HG03442 (cell line): ENCODE measurements around the gene CYS1.

Experiments used
- ATAC-seq: cut with Tn5 transposase; IDR thresholded peaks from one replicate; pipeline ENCODE4 v1.9.1; 2021; ENCODE audit warnings: mild to moderate bottlenecking, moderate library complexity; ENCODE audit not compliant: unreplicated experiment

The CYS1 gene

DNA sequence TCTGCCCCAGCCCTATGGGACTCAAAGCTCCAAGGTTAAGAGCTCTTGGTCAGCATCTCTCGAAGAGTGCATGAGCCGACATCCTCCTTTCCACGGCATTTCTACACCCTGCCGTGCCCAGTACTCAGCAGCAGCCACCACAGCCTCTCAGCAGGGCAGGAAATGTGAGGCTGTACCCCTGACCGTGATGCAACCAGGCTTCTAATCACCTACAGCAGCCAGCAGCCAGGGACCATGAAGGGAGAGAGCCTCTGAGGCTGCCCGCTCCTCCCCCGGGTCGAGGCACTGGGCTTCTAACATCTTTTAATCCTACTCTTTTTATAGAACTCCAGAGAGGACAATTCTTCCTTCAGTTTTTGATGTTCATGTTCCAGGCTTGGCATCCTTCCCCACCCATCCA, 6.5 kb downstream of the CYS1 start:
- no peak for ATAC-seq

DNA sequence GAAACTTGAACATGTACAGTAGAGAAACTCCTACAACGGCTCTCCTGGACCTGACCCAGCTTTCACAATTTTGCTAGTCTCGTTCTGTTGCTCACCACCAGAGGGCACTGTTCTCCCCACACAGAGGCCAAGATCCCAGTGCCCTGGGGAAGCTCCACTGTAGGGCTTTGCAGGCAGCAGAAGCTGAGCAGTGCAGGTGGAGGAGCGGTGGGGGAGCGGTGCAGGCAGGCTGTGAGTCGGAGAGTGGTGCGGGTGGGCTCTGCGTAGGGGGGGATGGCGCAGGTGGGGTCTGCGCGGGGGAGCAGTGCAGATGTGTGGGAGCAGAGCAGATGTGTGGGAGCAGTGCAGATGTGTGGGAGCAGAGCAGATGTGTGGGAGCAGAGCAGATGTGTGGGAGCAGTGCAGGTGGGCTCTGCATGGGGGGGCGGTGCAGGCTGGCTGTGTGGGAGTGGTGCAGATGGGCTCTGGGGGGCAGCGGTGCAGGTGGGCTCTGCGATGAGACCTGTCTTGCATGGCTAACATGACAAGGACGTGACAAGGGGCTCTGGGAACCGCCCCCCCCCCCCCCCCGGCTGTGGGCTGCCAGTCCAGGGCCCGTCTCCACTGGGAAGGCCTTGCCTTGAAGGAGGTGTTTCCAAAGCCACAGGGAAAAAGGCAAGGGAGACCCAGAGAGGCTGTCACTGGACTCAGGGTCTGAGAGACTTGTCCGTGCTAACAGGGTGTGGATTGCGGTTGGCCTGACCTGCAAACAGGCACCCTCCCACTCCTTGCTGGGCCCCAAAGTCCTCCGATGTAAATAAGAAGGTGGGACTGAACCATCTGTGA, 7.3 kb downstream of the CYS1 start:
- ATAC-seq = peak; percentile 69

DNA sequence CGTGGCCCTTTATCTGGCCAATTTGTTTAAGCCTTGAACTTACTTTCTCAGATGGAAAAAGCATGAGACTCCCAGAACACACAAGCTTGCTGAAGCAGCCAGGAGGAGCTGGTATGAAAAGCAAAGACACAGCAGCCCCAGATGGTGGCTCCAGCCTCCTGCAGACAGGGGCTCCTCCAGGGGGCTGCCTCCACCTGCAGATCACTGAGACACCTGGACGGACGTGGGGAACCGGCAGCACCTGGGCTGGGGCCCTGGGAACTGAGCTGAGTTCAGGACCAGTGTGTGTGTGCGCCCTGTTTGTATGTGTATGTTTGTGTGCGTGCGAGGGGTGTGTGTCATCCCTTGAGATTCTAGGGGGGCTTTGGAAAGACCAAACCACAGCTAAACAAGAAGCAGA, 8.6 kb downstream of the CYS1 start:
- no peak for ATAC-seq

DNA sequence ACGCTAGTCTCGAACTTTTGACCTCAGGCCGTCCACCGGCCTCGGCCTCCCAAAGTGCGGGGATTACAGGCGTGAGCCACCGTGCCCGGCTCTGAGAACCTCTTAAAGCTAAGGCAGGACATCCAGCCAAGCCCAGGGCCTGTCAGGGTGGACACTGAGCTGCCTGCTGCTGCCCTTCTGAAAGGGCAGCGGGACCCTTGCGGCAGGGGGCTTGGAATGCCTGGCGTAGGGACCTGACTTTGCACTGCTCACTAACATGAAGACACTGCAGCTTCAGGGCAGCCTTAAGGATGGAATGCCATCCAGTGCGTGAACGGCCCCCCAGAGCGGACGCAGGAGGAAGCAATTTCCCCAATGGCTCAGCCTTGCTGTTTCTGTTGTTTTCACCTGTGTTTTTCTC, 9.0 kb downstream of the CYS1 start:
- no peak for ATAC-seq

DNA sequence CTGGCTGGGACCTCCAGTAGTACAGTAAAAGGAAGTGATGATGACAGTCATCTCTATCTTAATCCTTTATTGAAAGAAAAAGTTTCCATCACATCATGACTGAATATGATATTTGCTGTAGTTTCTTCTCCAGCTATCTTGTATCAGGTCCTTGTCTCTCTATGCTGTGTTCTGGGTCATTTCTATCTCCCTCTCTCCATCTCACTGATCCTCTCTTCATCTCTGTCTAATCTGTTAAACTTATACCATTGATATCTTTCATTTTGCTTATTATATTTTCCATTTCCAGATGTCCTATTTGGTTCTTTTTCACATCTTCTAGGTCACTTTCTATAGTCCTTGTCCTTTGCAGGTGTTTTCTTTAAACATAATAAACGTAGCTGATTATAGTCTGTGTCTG, 12.3 kb downstream of the CYS1 start:
- no peak for ATAC-seq

DNA sequence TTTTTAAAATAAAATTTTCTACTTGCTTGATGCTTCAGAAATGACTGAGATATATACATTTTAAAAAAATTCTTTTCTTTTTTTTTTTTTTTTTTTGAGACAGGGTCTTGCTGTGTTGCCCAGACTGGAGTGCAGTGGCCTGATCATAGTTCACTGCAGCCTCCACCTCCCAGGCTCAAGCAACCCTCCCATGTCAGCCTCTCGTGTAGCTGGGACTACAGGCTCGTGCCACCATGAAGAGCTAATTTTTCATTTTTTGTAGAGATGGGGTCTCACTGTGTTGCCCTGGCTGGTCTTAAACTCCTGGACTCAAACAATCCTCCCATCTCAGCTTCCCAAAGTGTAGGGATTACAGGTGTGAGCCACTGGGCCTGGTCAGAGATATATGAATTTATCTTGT, 12.9 kb downstream of the CYS1 start:
- ATAC-seq = no peak

DNA sequence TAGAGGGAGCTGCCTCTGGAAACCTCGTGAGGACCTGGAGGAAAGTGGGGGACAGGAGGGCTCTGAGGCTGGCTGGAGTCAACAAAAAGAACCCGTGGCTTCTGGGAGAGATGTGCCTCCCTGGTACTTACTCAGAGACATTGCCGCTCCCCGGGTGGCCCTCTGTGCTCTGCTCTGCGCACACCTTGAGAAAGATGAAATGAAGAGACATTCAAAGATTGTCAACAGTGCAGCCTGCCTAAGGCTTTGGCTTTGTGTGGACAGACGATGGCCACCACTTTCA, 14.5 kb downstream of the CYS1 start:
- ATAC-seq = no peak

DNA sequence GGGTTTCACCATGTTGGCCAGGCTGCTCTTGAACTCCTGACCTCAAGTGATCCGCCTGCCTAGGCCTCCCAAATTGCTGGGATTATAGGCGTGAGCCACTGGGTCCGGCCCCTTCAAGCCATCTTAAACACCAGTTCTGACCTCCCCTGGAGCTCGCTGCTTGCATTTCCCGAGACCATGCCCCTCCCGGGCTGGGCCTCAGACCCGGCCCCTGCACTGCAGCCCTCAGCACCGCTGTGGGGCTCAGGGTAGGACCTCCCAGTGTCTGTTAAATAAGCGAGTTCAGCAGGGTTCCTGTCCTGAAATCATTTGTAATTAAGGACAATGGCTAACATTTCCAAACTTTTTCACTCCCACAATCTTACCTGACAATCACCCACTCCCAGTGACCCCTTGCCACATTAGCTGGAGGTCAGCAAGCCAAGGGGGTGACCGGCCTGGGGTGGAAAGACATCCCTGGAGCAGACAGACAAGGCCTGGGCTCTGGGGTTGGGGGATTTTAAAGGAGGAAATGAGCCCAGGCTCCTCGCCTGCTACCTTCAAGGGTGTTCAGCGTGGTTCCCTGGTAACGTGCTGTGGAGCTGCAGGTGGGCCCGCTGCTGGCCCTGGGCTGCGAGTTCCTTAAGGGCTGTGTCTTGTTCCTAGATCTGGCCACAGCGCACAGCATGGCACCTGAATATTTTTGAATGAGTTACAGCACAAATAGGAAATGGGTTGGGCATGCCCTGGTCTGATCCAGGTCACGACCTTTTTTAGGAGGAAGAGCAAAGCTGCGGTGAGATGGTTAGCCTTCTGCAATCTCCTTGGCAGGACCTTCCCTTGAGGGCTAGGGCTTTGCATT, 15.1 kb downstream of the CYS1 start:
- no peak for ATAC-seq

DNA sequence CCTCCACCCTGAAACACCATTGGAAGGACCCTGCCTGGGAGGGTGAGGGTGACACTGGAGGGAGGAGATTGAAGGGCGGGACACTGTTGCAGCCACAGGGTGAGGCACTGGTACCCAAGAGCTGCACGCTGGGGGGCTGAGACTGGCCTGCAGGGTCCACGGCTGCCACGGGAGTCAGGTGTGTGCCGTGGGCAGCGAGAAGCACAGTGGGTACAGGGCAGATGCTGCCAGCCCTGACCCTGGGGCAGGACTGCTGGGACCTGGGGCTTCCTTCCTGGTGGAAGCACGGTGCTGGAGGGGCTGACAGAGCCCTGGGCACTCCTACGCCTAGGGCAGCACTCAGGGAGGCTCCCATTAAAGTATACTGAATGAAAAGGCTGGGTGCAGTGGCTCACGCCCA, 16.6 kb downstream of the CYS1 start:
- no peak for ATAC-seq

DNA sequence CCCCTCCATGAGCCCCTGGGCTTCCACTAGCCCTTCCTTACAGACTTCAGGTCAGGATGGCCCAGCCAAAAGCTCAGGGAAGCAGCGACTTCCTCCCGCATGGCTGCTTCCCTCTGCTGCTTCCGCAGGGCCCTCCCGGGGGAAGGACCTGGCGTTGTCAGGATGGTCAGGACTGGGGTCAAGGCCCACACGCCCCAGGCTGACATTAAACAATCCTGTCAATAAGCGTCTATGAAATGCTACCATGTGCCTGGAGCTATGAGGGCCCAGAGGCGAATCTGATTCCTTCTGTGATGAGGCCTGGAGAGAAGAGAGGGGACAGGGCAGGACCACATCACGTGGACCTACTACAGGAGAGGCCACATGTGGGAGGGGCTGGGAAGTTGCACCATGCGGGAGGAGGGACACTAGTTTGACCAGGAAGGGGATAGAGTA, 17.3 kb downstream of the CYS1 start:
- ATAC-seq = no peak

DNA sequence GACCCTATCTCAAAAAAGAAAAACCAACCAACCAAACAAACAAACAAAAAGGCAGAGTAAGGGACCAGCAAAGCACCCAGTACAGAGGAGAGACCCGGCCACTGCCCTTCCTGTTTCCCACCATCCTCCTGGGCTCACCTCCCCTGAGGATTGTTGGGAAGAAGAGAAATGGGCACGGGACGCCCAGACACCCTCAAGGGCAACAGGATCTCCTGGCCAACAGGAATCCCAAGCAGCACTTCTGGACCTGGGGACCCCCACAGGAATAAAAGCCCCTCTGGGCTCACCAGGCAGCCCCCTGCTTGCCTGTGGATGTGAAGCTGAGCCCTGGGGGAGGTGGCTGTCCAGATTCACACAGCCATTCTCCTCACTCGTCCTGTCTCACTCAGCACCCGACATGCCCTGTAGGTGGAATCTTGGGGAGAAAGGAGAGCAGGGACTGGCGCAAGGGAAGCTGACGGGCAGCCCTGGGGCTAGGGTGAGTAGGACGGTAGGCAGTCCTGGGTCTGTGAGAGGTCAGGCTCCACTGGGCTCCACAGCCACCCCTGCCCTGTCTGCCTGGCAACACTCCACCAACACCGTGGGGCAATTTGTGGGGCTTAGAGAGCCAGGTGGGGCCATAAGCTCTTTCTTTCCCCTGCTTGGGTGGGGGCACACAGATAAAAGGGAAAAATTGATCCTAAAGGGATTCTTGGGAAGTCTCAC, 18.8 kb downstream of the CYS1 start:
- ATAC-seq = no peak

DNA sequence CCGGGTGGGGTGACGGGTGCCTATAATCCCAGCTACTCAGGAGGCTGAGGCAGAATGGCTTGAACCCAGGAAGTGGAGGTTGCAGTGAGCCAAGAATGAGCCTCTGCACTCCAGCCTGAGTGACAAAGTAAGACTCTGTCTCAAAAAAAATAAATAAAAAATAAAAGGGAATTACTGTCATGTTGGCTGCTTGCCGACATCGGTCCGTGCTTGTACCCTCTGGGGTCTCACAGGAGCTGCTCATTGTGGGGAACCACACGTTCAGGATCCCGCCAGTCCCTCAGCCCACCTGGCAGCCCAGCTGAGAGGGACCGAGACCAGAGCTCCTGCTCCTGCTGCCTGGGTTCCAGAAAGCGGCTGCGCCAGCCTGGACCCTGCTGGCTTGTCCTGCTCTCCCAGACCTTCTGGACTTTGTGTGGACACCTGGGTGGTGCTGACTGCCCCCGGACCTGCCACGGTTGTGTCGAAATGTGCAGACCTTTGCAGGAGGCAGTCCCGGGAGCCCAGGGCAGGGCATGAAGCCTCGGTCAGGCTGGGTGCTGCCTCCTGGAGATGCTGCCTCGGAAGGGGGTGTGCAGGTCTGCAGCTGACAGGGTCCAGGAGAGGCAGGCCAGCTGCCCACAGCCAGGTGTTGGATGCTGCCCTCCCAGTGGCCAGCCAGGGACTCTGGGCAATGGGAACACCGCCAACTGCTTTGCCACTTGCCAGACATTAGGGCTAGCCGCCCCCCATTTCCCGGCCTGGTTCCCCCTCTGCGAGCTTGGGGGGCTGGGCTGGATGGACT, 20.5 kb downstream of the CYS1 start:
- ATAC-seq = no peak

DNA sequence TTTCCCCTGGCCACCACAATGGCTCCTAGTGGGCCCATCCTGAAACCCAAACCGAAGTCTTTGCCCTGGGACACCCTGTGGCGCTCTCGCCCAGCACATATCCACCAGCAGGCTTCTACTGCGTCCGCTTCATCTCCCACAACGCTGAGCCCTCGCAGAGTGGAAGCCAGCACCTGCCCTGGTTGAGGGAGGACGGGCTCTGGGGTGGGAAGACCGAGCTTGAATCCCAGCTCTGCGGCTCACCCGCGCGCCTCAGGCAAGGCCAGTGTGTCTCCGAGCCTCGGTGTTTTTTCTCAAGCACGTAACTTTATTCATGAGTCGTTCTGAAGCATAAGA, 21.2 kb downstream of the CYS1 start:
- ATAC-seq = no peak

DNA sequence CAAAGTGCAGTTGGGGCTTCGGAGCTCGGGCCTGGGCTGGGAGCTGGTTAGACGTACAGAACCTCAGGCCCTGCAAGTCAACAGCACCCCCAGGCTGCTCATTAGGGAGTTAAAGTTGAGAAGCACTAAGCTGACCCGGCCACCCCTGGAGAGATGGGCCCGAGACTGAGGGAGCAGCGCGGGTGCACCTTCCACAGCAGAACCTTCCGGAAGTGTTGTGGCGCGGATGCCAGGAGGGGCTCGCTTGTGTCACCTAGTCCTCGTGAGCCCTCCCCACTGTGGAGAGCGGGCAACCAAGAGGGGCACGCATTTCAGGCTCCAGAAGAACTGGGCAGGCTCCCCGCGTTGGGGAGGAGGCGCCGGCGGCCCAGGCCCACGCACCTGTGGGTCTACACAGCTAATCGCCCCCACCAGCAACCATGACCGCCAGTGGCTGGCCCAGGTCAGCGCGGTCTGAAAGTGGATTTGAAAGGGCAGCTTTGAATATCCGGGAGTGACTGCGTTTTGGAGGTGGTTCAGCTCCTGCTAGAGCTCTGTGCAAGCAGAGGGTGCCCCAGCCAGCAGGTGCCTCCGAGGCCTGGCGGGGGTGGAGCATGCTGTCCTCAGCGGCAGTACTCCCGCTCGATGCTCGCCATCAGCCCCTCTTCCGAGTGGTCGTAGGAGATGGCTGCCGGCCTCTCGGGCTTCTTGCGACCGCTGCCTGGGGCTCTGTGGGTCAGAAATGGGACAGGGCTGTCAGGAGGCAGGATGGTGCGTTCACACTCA, 21.8 kb downstream of the CYS1 start:
- no peak for ATAC-seq

DNA sequence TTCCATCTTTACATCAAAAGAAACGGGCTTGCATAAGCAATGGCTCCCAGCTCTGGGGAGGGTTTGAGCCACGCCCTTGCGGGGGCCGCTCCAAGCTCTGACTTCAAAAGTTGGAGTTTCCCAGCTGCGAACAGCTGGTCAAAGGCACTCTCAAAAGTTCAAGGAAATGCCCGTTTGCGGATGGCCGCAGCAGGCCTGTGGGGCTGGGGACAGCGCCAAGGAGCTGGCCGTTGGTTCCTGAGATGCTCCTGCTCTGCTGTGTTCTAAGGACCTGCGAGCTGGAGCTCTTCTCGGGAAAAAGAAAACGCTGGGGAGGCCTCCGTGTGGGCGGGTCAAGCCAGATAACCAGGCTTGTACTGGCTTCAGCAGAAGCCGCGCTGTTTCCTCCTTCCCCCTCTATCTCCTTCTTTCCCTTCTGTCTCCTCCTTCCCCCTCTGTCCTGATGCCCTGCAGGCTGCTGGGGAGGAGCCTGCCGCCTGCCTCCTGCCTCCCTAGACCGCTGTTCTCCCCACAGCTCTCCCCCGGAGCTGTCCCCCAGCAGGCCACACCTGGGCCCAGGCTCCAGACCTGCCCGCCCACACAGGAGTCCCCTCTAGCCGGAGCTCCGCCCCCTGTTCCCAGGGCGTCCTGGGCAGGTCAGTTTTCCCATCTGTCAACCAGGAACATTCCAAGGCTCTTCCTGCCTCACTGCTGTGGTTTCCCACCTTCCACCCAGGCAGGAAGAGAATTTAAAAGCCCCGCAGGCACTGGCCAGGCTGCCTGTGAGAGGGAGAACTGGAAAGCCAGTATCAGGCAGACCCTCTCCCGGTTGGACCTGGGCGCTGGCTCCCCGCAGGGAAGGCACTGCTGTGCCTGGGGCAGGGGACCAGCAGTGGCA, 22.7 kb downstream of the CYS1 start:
- no peak for ATAC-seq

DNA sequence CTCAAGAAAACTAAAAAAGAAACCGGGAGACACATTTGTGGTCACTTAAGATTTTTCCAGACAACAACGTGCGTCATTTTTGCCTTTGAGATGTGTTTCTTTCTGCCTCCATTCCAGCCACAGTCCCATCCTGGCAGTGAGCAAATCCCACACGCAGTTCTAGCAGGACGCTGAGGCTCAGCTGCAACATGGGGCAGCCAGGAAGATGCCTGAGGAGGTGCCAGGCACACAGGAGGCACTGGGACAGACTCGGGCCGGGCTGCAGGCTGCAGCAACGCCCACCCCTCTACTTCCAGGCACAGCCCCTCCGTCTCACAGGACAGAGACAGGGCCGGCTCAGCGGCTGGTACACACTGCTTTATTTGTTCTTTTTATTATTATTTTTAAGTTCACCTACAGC, 23.8 kb downstream of the CYS1 start:
- no peak for ATAC-seq

DNA sequence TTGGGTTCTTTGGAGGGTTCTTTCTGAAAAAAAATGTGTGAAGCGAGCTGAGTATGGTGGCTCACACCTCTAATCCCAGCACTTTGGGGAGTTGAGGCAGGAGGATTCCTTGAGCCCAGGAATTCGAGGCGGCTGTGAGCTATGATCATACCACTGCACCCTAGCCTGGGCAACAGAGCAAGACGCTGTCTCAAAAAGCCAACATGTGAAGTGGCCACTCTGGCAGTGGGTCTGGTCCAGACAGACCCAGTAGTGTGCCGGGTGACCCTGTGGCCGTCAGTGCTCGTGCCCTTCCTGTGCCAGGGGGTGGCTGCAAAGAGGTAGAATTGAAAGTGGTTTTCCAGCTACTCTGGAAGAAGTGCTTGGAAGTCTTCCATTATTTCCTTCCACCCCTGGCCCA, 25.2 kb downstream of the CYS1 start:
- ATAC-seq = no peak

DNA sequence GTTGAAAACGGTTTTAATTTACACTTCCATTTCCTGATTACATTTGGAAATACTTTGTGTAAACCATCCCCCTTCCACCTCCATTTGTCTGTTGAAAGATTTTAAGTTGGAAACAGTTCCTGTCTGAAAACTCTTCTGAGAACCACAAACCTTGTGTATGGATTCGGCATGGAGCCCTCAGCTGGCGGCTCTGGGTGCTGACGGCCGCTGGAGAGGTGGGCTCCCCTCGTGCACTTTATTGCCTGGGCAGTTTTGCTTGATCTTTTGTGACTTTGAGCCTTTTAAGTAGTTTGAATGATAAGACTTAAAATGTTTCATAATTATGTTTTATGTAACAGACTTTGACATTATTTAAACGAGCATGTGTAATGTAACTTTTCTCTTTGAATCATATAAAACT, 25.8 kb downstream of the CYS1 start:
- no peak for ATAC-seq

DNA sequence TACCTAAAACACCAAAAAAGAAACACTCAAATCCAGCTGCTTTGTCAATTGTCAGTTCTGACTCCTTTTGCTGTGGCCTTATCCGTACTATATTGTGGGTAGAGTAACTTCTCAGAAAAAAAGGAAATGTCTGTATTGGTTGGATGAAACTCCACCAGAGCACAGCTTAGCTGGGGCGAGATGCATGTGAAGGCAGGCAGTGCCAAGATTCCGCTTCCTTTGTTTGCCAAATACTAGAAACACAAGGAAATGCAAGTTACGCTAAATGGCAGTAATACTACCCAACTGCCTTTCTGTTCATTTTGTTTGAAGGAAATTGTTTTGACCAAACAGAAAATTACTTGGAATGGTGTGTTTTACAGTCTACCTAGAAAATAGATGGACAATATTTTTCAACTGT, 26.9 kb downstream of the CYS1 start:
- no peak for ATAC-seq

DNA sequence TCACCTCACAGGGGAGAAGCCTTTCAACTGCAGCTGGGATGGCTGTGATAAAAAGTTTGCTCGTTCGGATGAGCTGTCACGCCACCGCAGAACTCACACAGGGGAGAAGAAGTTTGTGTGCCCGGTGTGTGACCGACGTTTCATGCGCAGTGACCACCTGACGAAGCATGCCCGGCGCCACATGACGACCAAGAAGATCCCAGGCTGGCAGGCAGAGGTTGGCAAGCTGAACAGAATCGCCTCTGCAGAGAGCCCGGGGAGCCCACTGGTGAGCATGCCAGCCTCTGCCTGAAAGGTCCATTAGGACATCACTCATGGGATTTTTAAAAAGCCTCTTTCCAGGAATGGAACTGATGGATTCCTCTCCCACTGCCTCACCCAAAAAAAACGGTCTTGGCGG, 28.0 kb downstream of the CYS1 start:
- ATAC-seq = no peak
